ENCODE measurements around the gene TMEM86B. TPM values are rescaled to one million over a fixed set of nuclear protein-coding genes. Genes with fewer than 3 reads are reported as not detected.

TMEM86B gene
- total RNA-seq, 3 donors from 2014 or later (not counting 1 experiment from before 2014, with no cell fraction given) = 12.6 to 14.7 (median 14.6) TPM

DNA sequence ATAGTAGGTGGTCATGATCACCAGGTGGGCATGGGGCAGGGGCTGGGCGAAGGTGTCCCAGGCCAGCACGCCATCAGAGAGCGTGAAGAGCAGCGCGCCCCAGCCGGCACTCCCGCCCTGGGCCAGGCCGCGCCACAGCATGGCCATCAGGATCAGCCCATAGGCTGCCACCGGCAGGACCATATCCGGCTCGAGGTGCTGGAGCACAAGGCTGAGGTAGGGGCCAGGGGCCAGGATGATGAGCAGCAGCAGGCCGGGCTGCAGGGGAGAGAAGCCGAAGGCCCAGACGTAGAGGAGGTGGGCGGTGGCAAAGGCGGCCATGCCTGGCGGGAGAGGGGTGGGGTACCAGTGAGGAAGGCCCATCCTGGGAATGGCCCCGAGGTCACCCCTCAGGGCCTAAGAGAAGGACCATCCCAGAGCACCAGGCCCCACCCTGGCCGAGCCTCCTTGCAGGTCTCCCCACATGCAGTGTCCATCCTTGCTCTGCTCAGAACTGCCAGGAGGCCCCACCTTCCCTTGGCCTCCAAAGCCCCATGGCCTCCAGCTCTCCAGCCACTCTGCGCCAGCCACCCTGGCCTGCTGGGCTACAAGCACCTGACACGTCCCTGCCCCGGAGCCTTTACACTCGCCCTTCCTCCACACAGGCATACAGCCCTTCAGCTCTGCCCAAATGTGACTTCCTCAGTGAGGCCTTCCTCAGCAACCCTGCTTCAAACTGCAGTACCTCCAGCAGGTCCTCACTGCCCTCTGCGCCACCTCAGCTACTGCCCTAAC lies 1.1 kb downstream of the TMEM86B start:
- Histone ChIP-seq H3K27me3 (ENCODE audit: control insufficient read depth, insufficient read depth, low read length) (no peaks in the 10 kb centered on the region), H3K4me1 (ENCODE audit: control insufficient read depth, insufficient read depth, low read length) (no peaks in the 10 kb centered on the region), H3K9me3 (ENCODE audit: control insufficient read depth, insufficient read depth, low read length) (no peaks in the 10 kb centered on the region), H3K36me3 (ENCODE audit: control insufficient read depth, insufficient read depth, low read length) (peaks cover 54% of the 10 kb centered on the region), H3K27ac (ENCODE audit: low read length) (no peak overlapping the region), H3K4me3 (ENCODE audit: low read length) (no peak overlapping the region)
- Mint-ChIP-seq H3K36me3 (no peaks in the 10 kb centered on the region), H3K9me3 (no peaks in the 10 kb centered on the region), H3K27ac (peak overlapping the region; percentile 29 to 65), H3K4me1 (peaks cover 0 to 11% of the 10 kb centered on the region in 2 donors), H3K27me3 (ENCODE audit: low read depth in 2 of 2) (no peaks in the 10 kb centered on the region), H3K4me3 (no peak overlapping the region)
- 95% methylated on average over 25 of the region's 25 CpGs for WGBS (ENCODE audit: insufficient coverage)
- intact Hi-C loops (cut with micrococcal nuclease) = no loop called here
- ATAC-seq = peak in 1 of 3 donors; percentile 14
- no peak for DNase-seq
- TF ChIP-seq, protein P1, sequence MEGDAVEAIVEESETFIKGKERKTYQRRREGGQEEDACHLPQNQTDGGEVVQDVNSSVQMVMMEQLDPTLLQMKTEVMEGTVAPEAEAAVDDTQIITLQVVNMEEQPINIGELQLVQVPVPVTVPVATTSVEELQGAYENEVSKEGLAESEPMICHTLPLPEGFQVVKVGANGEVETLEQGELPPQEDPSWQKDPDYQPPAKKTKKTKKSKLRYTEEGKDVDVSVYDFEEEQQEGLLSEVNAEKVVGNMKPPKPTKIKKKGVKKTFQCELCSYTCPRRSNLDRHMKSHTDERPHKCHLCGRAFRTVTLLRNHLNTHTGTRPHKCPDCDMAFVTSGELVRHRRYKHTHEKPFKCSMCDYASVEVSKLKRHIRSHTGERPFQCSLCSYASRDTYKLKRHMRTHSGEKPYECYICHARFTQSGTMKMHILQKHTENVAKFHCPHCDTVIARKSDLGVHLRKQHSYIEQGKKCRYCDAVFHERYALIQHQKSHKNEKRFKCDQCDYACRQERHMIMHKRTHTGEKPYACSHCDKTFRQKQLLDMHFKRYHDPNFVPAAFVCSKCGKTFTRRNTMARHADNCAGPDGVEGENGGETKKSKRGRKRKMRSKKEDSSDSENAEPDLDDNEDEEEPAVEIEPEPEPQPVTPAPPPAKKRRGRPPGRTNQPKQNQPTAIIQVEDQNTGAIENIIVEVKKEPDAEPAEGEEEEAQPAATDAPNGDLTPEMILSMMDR (IDR thresholded peaks at IDR 0.05) = no peak

GRCh38 chr19:55226788-55227187 lies 1.8 kb downstream of the TMEM86B start:
- WGBS (ENCODE audit: insufficient coverage) = 90% methylated on average over 18 of the region's 18 CpGs
- Mint-ChIP-seq H3K36me3 (no peaks in the 10 kb centered on the region), H3K4me3 (no peak overlapping the region), H3K4me1 (peaks cover 0 to 11% of the 10 kb centered on the region in 2 donors), H3K27ac (peak overlapping the region in 1 of 2 donors; percentile 65), H3K27me3 (ENCODE audit: low read depth in 2 of 2) (no peaks in the 10 kb centered on the region), H3K9me3 (no peaks in the 10 kb centered on the region)
- no peak overlapping the region for H3K27ac ChIP-seq (ENCODE audit: low read length)
- H3K27me3 ChIP-seq (ENCODE audit: control insufficient read depth, insufficient read depth, low read length) = no peaks in the 10 kb centered on the region
- no peak overlapping the region for H3K4me3 ChIP-seq (ENCODE audit: low read length)
- ATAC-seq = no peak
- DNase-seq = no peak
- H3K9me3 ChIP-seq (ENCODE audit: control insufficient read depth, insufficient read depth, low read length) = no peaks in the 10 kb centered on the region
- intact Hi-C loops (cut with micrococcal nuclease) = no loop called here
- peaks cover 48% of the 10 kb centered on the region for H3K36me3 ChIP-seq (ENCODE audit: control insufficient read depth, insufficient read depth, low read length)
- H3K4me1 ChIP-seq (ENCODE audit: control insufficient read depth, insufficient read depth, low read length) = no peaks in the 10 kb centered on the region
- TF ChIP-seq, protein P1 (IDR thresholded peaks at IDR 0.05) = no peak

- TF ChIP-seq, protein P1 (IDR thresholded peaks at IDR 0.05) = no peak
- DNase-seq (no peak), ATAC-seq (no peak)
- Histone ChIP-seq H3K4me1 (ENCODE audit: control insufficient read depth, insufficient read depth, low read length) (no peaks in the 10 kb centered on the region), H3K4me3 (ENCODE audit: low read length) (no peak overlapping the region), H3K9me3 (ENCODE audit: control insufficient read depth, insufficient read depth, low read length) (no peaks in the 10 kb centered on the region), H3K27me3 (ENCODE audit: control insufficient read depth, insufficient read depth, low read length) (no peaks in the 10 kb centered on the region), H3K36me3 (ENCODE audit: control insufficient read depth, insufficient read depth, low read length) (peaks cover 43% of the 10 kb centered on the region), H3K27ac (ENCODE audit: low read length) (no peak overlapping the region)
- no peaks in the 10 kb centered on the region for H3K36me3 Mint-ChIP-seq
- H3K27me3 Mint-ChIP-seq (ENCODE audit: low read depth in 2 of 2) = no peaks in the 10 kb centered on the region
- H3K9me3 Mint-ChIP-seq = no peaks in the 10 kb centered on the region
- peaks cover 4 to 11% of the 10 kb centered on the region in 2 donors for H3K4me1 Mint-ChIP-seq
- no peak overlapping the region for H3K4me3 Mint-ChIP-seq
- WGBS (ENCODE audit: insufficient coverage) = 87% methylated on average over 9 of the region's 9 CpGs
- intact Hi-C loops (cut with micrococcal nuclease) = no loop called here
- peak overlapping the region in 1 of 2 donors; percentile 65 for H3K27ac Mint-ChIP-seq
Measured at GRCh38 chr19:55226273-55226672, 2.3 kb downstream of the TMEM86B start.
